Vagina (tissue), 2 donors: ENCODE results near the gene CDK14.
"Not testable (repeated sequence)": the region's sequence is repeated elsewhere in the genome, so short reads cannot be mapped to it uniquely, and the experiment has no call there.

ENCODE experiments used
- POLR2A ChIP-seq, 2 donors: fragments of 450-650 bp; IDR thresholded peaks; one replicate each; pipeline ENCODE4 v1.6.1; 2017; ENCODE audit warnings: antibody characterized with exemption in 2 of 2, mild to moderate bottlenecking in 2 of 2, moderate library complexity in 2 of 2
- POLR2AphosphoS5 ChIP-seq, 2 donors: sonication (generic); formaldehyde crosslinking; IDR thresholded peaks; one replicate each; pipeline ENCODE4 v1.9.0; 2017; ENCODE audit warnings: antibody characterized with exemption in 2 of 2, mild to moderate bottlenecking in 2 of 2, low read depth in 1 of 2; ENCODE audit not compliant: insufficient read depth in 1 of 2
- TF ChIP-seq, protein P1 (sequence below), 3 experiments: fragments of 450-650 bp in 2 of 3; fragments of 200-600 bp in 1 of 3; sonication (generic) in 1 of 3; IDR thresholded peaks; one replicate each; pipeline ENCODE4 v1.5.1; 2017 to 2019; ENCODE audit warnings: antibody characterized with exemption in 3 of 3, mild to moderate bottlenecking in 2 of 3, moderate library complexity in 2 of 3

DNA sequence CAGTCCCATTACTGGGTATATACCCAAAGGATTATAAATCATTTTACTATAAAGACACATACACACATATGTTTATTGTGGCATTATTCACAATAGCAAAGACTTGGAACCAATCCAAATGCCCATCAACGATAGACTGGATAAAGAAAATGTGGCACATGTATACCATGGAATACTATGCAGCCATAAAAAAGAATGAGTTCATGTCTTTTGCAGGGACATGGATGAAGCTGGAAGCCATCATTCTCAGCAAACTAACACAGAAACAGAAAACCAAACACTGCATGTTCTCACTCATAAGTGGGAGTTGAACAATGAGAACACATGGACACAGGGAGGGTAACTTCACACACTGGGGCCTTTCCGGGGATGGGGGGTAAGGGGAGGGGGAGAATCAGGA is 219.4 kb downstream of the CDK14 start:
- not testable (repeated sequence) for TF ChIP-seq POLR2A (IDR thresholded peaks at IDR 0.05); POLR2AphosphoS5 (IDR thresholded peaks at IDR 0.05; ENCODE audit: insufficient read depth in 1 of 2, low read depth in 1 of 2)
- TF ChIP-seq, protein P1, sequence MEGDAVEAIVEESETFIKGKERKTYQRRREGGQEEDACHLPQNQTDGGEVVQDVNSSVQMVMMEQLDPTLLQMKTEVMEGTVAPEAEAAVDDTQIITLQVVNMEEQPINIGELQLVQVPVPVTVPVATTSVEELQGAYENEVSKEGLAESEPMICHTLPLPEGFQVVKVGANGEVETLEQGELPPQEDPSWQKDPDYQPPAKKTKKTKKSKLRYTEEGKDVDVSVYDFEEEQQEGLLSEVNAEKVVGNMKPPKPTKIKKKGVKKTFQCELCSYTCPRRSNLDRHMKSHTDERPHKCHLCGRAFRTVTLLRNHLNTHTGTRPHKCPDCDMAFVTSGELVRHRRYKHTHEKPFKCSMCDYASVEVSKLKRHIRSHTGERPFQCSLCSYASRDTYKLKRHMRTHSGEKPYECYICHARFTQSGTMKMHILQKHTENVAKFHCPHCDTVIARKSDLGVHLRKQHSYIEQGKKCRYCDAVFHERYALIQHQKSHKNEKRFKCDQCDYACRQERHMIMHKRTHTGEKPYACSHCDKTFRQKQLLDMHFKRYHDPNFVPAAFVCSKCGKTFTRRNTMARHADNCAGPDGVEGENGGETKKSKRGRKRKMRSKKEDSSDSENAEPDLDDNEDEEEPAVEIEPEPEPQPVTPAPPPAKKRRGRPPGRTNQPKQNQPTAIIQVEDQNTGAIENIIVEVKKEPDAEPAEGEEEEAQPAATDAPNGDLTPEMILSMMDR (IDR thresholded peaks at IDR 0.05) = not testable (repeated sequence)
